H1 (cell line): ENCODE measurements around the gene ABLIM1. TPM values are rescaled to one million over a fixed set of nuclear protein-coding genes. Genes with fewer than 3 reads are reported as not detected.

ENCODE experiments used
- CTCF ChIA-PET: fragments of 300-600 bp; sonication (Branson Sonifier 250); formaldehyde crosslinking; loops from one replicate; lab custom pipeline; 2021; ENCODE audit not compliant: partially characterized antibody; lab: Charles Lee
- POLR2A ChIA-PET: fragments of 300-600 bp; sonication (Branson Sonifier 250); formaldehyde crosslinking; loops from one replicate; lab custom pipeline; 2021; ENCODE audit warnings: inconsistent platforms; ENCODE audit not compliant: partially characterized antibody; lab: Charles Lee
- DNase-seq, 2 experiments: peaks; one replicate each; pipeline versions ENCODE4 v3.0.0 to v3.0.0-alpha.2; 2010 to 2022; ENCODE audit warnings: low spot score in 2 of 2, low read depth in 1 of 2, mixed read lengths in 1 of 2
- FAIRE-seq: peaks from 2 replicates; lab custom pipeline; 2011; peaks lifted over from hg19 to GRCh38; lab: Jason Lieb, UNC
- H2AFZ ChIP-seq: 2 replicates; pipeline ENCODE4 v1.8.1; 2012; ENCODE audit warnings: low read length, inconsistent platforms
- H2AK5ac ChIP-seq: 2 replicates; pipeline ENCODE4 v1.6.1; 2013; ENCODE audit warnings: low read depth, low read length
- H2BK120ac ChIP-seq: replicated peaks from 2 replicates; pipeline ENCODE3; 2013; ENCODE audit warnings: low read depth, low read length, inconsistent platforms
- H2BK12ac ChIP-seq: 2 replicates; pipeline ENCODE4 v1.6.1; 2013; ENCODE audit warnings: low read depth, low read length
- H2BK15ac ChIP-seq: 2 replicates; pipeline ENCODE4 v1.6.1; 2013; ENCODE audit warnings: low read length
- H2BK20ac ChIP-seq: 2 replicates; pipeline ENCODE4 v1.6.1; 2013; ENCODE audit warnings: low read length
- H2BK5ac ChIP-seq: 2 replicates; pipeline ENCODE4 v1.6.1; 2013; ENCODE audit warnings: low read depth, low read length
- H3K14ac ChIP-seq: 2 replicates; pipeline ENCODE4 v1.6.1; 2013; ENCODE audit warnings: inconsistent platforms; ENCODE audit not compliant: insufficient read length
- H3K18ac ChIP-seq: 2 replicates; pipeline ENCODE4 v1.6.1; 2013; ENCODE audit warnings: low read length; ENCODE audit errors: extremely low read depth
- H3K23ac ChIP-seq: 2 replicates; pipeline ENCODE4 v1.6.1; 2013; ENCODE audit warnings: inconsistent platforms; ENCODE audit not compliant: insufficient read length
- H3K23me2 ChIP-seq: 2 replicates; pipeline ENCODE4 v1.6.1; 2013; ENCODE audit warnings: low read depth, low read length
- H3K27ac ChIP-seq: 2 replicates; pipeline ENCODE4 v1.6.1; 2011; ENCODE audit warnings: low read depth, low read length, inconsistent platforms
- H3K27me3 ChIP-seq, 4 experiments: replicated peaks in 1 of 4; 1 replicate in 1 of 4; 2 replicates in 3 of 4; pipeline versions ENCODE4 v1.6.1 to v1.8.1; 2011 to 2013; ENCODE audit warnings: low read length in 3 of 4, mild to moderate bottlenecking in 3 of 4, inconsistent platforms in 2 of 4, mixed read lengths in 2 of 4, moderate library complexity in 1 of 4; ENCODE audit not compliant: control insufficient read depth in 3 of 4, insufficient read depth in 3 of 4; ENCODE audit errors: extremely low read depth in 1 of 4
- H3K36me3 ChIP-seq, 4 experiments: 2 replicates each; pipeline versions ENCODE4 v1.6.1 to v1.8.1; 2011 to 2013; ENCODE audit warnings: mild to moderate bottlenecking in 4 of 4, low read length in 3 of 4, moderate library complexity in 2 of 4, control low read depth in 1 of 4, inconsistent platforms in 1 of 4; ENCODE audit not compliant: insufficient read depth in 4 of 4, control insufficient read depth in 2 of 4
- H3K4ac ChIP-seq: replicated peaks from 2 replicates; pipeline ENCODE3; 2013; ENCODE audit warnings: low read length, low read depth, mixed read lengths, inconsistent platforms; ENCODE audit not compliant: insufficient read length
- H3K4me1 ChIP-seq, 4 experiments: replicated peaks in 1 of 4; 1 replicate in 1 of 4; 2 replicates in 3 of 4; pipeline versions ENCODE4 v1.6.1 to v1.8.1; 2011 to 2013; ENCODE audit warnings: low read length in 3 of 4, inconsistent platforms in 2 of 4, mixed read lengths in 1 of 4; ENCODE audit not compliant: insufficient read depth in 4 of 4, control insufficient read depth in 3 of 4
- H3K4me2 ChIP-seq, 2 experiments: 2 replicates each; pipeline versions ENCODE4 v1.6.1 to v1.8.1; 2011 to 2013; ENCODE audit warnings: low read depth in 2 of 2, low read length in 2 of 2, control low read depth in 1 of 2, inconsistent platforms in 1 of 2, mild to moderate bottlenecking in 1 of 2; ENCODE audit not compliant: insufficient read depth in 1 of 2
- H3K4me3 ChIP-seq, 4 experiments: fragments of 200-600, 300-600 bp in 1 of 4; sonication (generic), shearing (Covaris generic), sonication (Bioruptor Twin) in 1 of 4; 2 replicates each; pipeline versions ENCODE4 v1.5.1 to v1.8.1; 2011 to 2016; ENCODE audit warnings: low read length in 4 of 4, low read depth in 3 of 4, control low read depth in 2 of 4, inconsistent platforms in 2 of 4, mild to moderate bottlenecking in 2 of 4, mixed read lengths in 1 of 4, moderate library complexity in 1 of 4; ENCODE audit not compliant: insufficient read depth in 2 of 4; ENCODE audit errors: extremely low read depth in 1 of 4
- H3K56ac ChIP-seq: replicated peaks from 2 replicates; pipeline ENCODE3; 2013; ENCODE audit warnings: low read depth, mild to moderate bottlenecking, mixed read lengths, low read length, inconsistent platforms; ENCODE audit not compliant: insufficient read length
- H3K79me1 ChIP-seq: 2 replicates; pipeline ENCODE4 v1.6.1; 2013; ENCODE audit warnings: low read depth, low read length, control low read depth
- H3K79me2 ChIP-seq, 2 experiments: 2 replicates each; pipeline versions ENCODE4 v1.6.1 to v1.8.1; 2012 to 2013; ENCODE audit warnings: low read length in 2 of 2, mild to moderate bottlenecking in 2 of 2, inconsistent platforms in 1 of 2; ENCODE audit not compliant: insufficient read depth in 2 of 2, control insufficient read depth in 1 of 2
- H3K9ac ChIP-seq, 4 experiments: replicated peaks in 1 of 4; 1 replicate in 1 of 4; 2 replicates in 3 of 4; pipeline versions ENCODE4 v1.6.1 to v1.8.1; 2011 to 2013; ENCODE audit warnings: low read depth in 3 of 4, low read length in 3 of 4, control low read depth in 2 of 4, mild to moderate bottlenecking in 2 of 4, moderate library complexity in 2 of 4, inconsistent platforms in 1 of 4; ENCODE audit errors: extremely low read depth in 1 of 4
- H3K9me3 ChIP-seq, 2 experiments: 2 replicates each; pipeline versions ENCODE4 v1.6.1 to v1.8.1; 2012 to 2013; ENCODE audit warnings: mild to moderate bottlenecking in 2 of 2, moderate library complexity in 2 of 2, control low read depth in 1 of 2, inconsistent platforms in 1 of 2, low read depth in 1 of 2, low read length in 1 of 2, mixed read lengths in 1 of 2; ENCODE audit not compliant: insufficient read depth in 2 of 2
- H4K20me1 ChIP-seq, 2 experiments: replicated peaks in 1 of 2; 2 replicates each; pipeline versions ENCODE3 to v1.8.1; 2011 to 2013; ENCODE audit warnings: inconsistent platforms in 2 of 2, low read length in 2 of 2, mild to moderate bottlenecking in 1 of 2; ENCODE audit not compliant: insufficient read depth in 2 of 2, control insufficient read depth in 1 of 2
- H4K5ac ChIP-seq: 2 replicates; pipeline ENCODE4 v1.6.1; 2013; ENCODE audit warnings: low read length, low read depth, mixed read lengths, inconsistent platforms; ENCODE audit not compliant: insufficient read length
- H4K8ac ChIP-seq: 2 replicates; pipeline ENCODE4 v1.8.0; 2013; ENCODE audit warnings: mild to moderate bottlenecking, moderate library complexity, low read length, inconsistent platforms; ENCODE audit not compliant: insufficient read depth; ENCODE audit errors: extremely low read depth
- H4K91ac ChIP-seq: replicated peaks from 2 replicates; pipeline ENCODE3; 2013; ENCODE audit warnings: low read length, mixed read lengths, inconsistent platforms; ENCODE audit not compliant: insufficient read length
- CEBPB ChIP-seq: IDR thresholded peaks from 2 replicates; pipeline ENCODE4 v1.6.1; 2012; ENCODE audit warnings: low read depth, low read length
- CTBP2 ChIP-seq: IDR thresholded peaks from 2 replicates; pipeline ENCODE4 v1.7.0; 2011; ENCODE audit warnings: borderline replicate concordance, mild to moderate bottlenecking, moderate library complexity, mixed read lengths, low read length; ENCODE audit not compliant: insufficient read depth, insufficient read length
- FOSL1 ChIP-seq: IDR thresholded peaks from 2 replicates; pipeline ENCODE4 v1.6.1; 2011; ENCODE audit warnings: mild to moderate bottlenecking, low read depth, low read length, moderate library complexity; ENCODE audit not compliant: insufficient read depth
- JUND ChIP-seq: IDR thresholded peaks from 2 replicates; pipeline ENCODE4 v1.6.1; 2011; ENCODE audit warnings: mild to moderate bottlenecking, improper control_type of control experiment, low read length
- KDM4A ChIP-seq: IDR thresholded peaks from one replicate; pipeline ENCODE4 v1.7.1; 2012; ENCODE audit warnings: low read depth, mild to moderate bottlenecking, moderate library complexity, low read length, inconsistent platforms; ENCODE audit not compliant: severe bottlenecking
- POU5F1 ChIP-seq: IDR thresholded peaks from 2 replicates; pipeline ENCODE4 v1.6.1; 2011; ENCODE audit warnings: low read depth, mild to moderate bottlenecking, low read length, moderate library complexity
- SP2 ChIP-seq: IDR thresholded peaks from 2 replicates; pipeline ENCODE4 v1.6.1; 2012; ENCODE audit warnings: mild to moderate bottlenecking, low read length, inconsistent platforms
- TAF7 ChIP-seq: optimal IDR thresholded peaks from 2 replicates; pipeline ENCODE3; 2011; ENCODE audit warnings: low read depth, mild to moderate bottlenecking, inconsistent platforms, low read length, moderate library complexity, borderline replicate concordance
- TEAD4 ChIP-seq: IDR thresholded peaks from 2 replicates; pipeline ENCODE4 v1.6.1; 2012; ENCODE audit warnings: low read depth, low read length, inconsistent platforms, mixed read lengths
- WGBS, 2 experiments: shearing (Covaris generic) in 1 of 2; methylation state at CpG; one replicate each; pipeline versions ENCODE4 v1.1.6 to v1.1.7; 2013 to 2015; ENCODE audit warnings: low lambda C conversion rate in 2 of 2, mixed read lengths in 2 of 2, inconsistent platforms in 1 of 2, low coverage in 1 of 2, missing lambda C conversion rate in 1 of 2; ENCODE audit not compliant: insufficient replicate concordance in 2 of 2, insufficient coverage in 1 of 2, insufficient read length in 1 of 2; ENCODE audit errors: extremely low coverage in 1 of 2, missing lambda C conversion rate in 1 of 2; 5-methylcytosine and 5-hydroxymethylcytosine counted together
- polyA plus RNA-seq, 7 experiments: library from polyadenylated mRNA; depleted of rRNA in 3 of 7; stranded (reverse) in 5 of 7; unstranded in 2 of 7; fragments of >200 nt in 5 of 7; fragments of 200-250 nt in 2 of 7; gene quantifications; 1 replicate in 5 of 7; 2 replicates in 1 of 7; 4 replicates in 1 of 7; pipeline versions ENCODE4 v1.2.1 to v1.2.3, GENCODE V29; 2011 to 2013; ENCODE audit warnings: missing spikeins in 2 of 7, mixed read lengths in 2 of 7
- total RNA-seq: library from RNA; stranded (reverse); fragmentation: NEBNext Ultra II Directional; extraction: Animal tissue kit (Norgen Biotek cat#: 25700); gene quantifications from 2 replicates; pipeline ENCODE4 v1.2.1, GENCODE V29; 2021
- TF ChIP-seq, protein P1 (sequence below): IDR thresholded peaks from 2 replicates; pipeline ENCODE4 v1.6.1; 2011; ENCODE audit warnings: low read length, improper control_type of control experiment

Gene ABLIM1
- total and polyA plus RNA-seq, 2 of the 8 experiments (the other 6 are each of a cell fraction or from before 2014, with no cell fraction given): 51.2 to 51.7 TPM

DNA sequence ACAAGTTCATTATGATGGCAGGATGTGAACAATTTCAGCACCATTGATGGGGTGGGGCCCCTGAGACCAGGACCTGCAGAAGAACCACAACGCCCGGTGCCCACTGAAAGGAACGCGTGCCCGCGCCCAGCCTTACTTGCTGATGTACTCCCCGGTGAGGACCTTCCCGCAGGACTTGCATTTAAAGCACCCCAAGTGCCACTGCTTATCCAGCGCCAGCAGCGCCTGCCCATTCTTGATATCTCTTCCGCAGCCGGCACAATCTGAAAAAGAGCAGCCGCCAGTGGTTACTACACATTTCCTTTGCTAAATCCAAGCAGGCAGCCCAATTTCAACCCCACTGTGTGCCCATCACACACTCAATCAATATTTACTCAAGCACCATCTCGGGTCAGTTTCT lies 110.6 kb downstream of the ABLIM1 start:
- ChIA-PET POLR2A (interaction anchor here (0.6 kb wide), 1 partner anchor 183 kb away, joined by 3 read pairs; no protein-coding TSS in a partner anchor), CTCF (interaction anchor here (0.6 to 11.6 kb wide), 32 partner anchors 8 to 244 kb away, joined by 3 to 186 read pairs (median 4); no protein-coding TSS in a partner anchor)
- no peaks in the 10 kb centered on the region for H4K20me1 ChIP-seq
- 92% methylated on average over 14 of the region's 14 CpGs; no CpG with 5 or more reads in 1 of the 2 experiments for WGBS, 2 experiments
- H3K79me2 ChIP-seq: no peaks in the 10 kb centered on the region
- no peak overlapping the region for H2AK5ac ChIP-seq
- no peaks in the 10 kb centered on the region for H3K9me3 ChIP-seq
- no peak overlapping the region for H3K27ac ChIP-seq
- no peak overlapping the region for H3K56ac ChIP-seq
- no peak overlapping the region for H4K5ac ChIP-seq
- H4K91ac ChIP-seq: no peak overlapping the region
- H2AFZ ChIP-seq: no peak overlapping the region
- H2BK120ac ChIP-seq: no peak overlapping the region
- no peaks in the 10 kb centered on the region for H3K79me1 ChIP-seq
- H3K4me3 ChIP-seq: no peak overlapping the region
- H2BK20ac ChIP-seq: no peak overlapping the region
- H3K36me3 ChIP-seq: no peaks in the 10 kb centered on the region
- H3K4me1 ChIP-seq: peaks cover 0 to 4% (median 0%) of the 10 kb centered on the region in 4 experiments; a peak in 1 of 7 replicates
- FAIRE-seq (no peak), DNase-seq (no peak)
- H3K4me2 ChIP-seq: no peak overlapping the region
- no peak overlapping the region for H2BK15ac ChIP-seq
- H3K9ac ChIP-seq: no peak overlapping the region
- H2BK5ac ChIP-seq: no peak overlapping the region
- H3K14ac ChIP-seq: no peak overlapping the region
- H3K23ac ChIP-seq: no peak overlapping the region
- H4K8ac ChIP-seq: no peak overlapping the region
- H2BK12ac ChIP-seq: no peak overlapping the region
- no peaks in the 10 kb centered on the region for H3K23me2 ChIP-seq
- H3K18ac ChIP-seq: no peak overlapping the region
- H3K27me3 ChIP-seq: no peaks in the 10 kb centered on the region
- no peak overlapping the region for H3K4ac ChIP-seq
- TF ChIP-seq JUND (no peak), FOSL1 (no peak), CEBPB (no peak), KDM4A (no peak), TAF7 (no peak), TEAD4 (no peak), POU5F1 (no peak), SP2 (no peak), CTBP2 (no peak)
- TF ChIP-seq, protein P1, sequence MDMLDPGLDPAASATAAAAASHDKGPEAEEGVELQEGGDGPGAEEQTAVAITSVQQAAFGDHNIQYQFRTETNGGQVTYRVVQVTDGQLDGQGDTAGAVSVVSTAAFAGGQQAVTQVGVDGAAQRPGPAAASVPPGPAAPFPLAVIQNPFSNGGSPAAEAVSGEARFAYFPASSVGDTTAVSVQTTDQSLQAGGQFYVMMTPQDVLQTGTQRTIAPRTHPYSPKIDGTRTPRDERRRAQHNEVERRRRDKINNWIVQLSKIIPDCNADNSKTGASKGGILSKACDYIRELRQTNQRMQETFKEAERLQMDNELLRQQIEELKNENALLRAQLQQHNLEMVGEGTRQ: no peak
